NCI-H1694 (cell line): ENCODE results near the gene CFAP210.
"Not testable (repeated sequence)": the region's sequence is repeated elsewhere in the genome, so short reads cannot be mapped to it uniquely, and the experiment has no call there.

Experiments
- DNase-seq: peaks from one replicate; lab custom pipeline; 2025; lab: John Stamatoyannopoulos, UW

CFAP210 gene

GRCh38 chr2:169712791-169713227 lies 18.6 kb upstream of the CFAP210 start:
- DNase-seq = no peak

- DNase-seq = no peak
These were observed 17.7 kb upstream of the CFAP210 start for GRCh38 chr2:169711751-169712509.

GRCh38 chr2:169709981-169710380 lies 15.8 kb upstream of the CFAP210 start:
- DNase-seq = no peak

GRCh38 chr2:169709331-169709730 lies 15.1 kb upstream of the CFAP210 start:
- no peak for DNase-seq

GRCh38 chr2:169707626-169708025 lies 13.4 kb upstream of the CFAP210 start:
- no peak for DNase-seq

GRCh38 chr2:169705927-169706326 lies 11.7 kb upstream of the CFAP210 start:
- no peak for DNase-seq

GRCh38 chr2:169704160-169704708 lies 10.0 kb upstream of the CFAP210 start:
- no peak for DNase-seq

GRCh38 chr2:169702996-169703395 lies 8.8 kb upstream of the CFAP210 start:
- DNase-seq = no peak

GRCh38 chr2:169699173-169699572 lies 5.0 kb upstream of the CFAP210 start:
- not testable (repeated sequence) for DNase-seq

GRCh38 chr2:169696381-169696780 lies 2.2 kb upstream of the CFAP210 start:
- no peak for DNase-seq

GRCh38 chr2:169694894-169695260 lies 672 bp upstream of the CFAP210 start:
- no peak for DNase-seq

GRCh38 chr2:169693360-169693759 lies 845 bp downstream of the CFAP210 start:
- DNase-seq = peak; percentile 19

- DNase-seq = no peak
These were observed 1.5 kb downstream of the CFAP210 start for GRCh38 chr2:169692718-169693117.

GRCh38 chr2:169690958-169691357 lies 3.2 kb downstream of the CFAP210 start:
- DNase-seq = no peak

GRCh38 chr2:169687943-169688342 lies 6.3 kb downstream of the CFAP210 start:
- not testable (repeated sequence) for DNase-seq

- DNase-seq = not testable (repeated sequence)
These were observed 7.4 kb downstream of the CFAP210 start for GRCh38 chr2:169686825-169687224.

GRCh38 chr2:169684712-169685111 lies 9.5 kb downstream of the CFAP210 start:
- DNase-seq = not testable (repeated sequence)

GRCh38 chr2:169684135-169684565 lies 10.1 kb downstream of the CFAP210 start:
- DNase-seq = no peak

- DNase-seq = no peak
These were observed 10.6 kb downstream of the CFAP210 start for GRCh38 chr2:169683425-169684134.

GRCh38 chr2:169683054-169683424 lies 11.2 kb downstream of the CFAP210 start:
- DNase-seq = no peak

GRCh38 chr2:169676850-169677249 lies 17.4 kb downstream of the CFAP210 start:
- DNase-seq = no peak

GRCh38 chr2:169676357-169676756 lies 17.8 kb downstream of the CFAP210 start:
- DNase-seq = no peak

- DNase-seq = no peak
These were observed 20.3 kb downstream of the CFAP210 start for GRCh38 chr2:169673921-169674320.
